ENCODE measurements around the gene TMEM201. TPM values are rescaled to one million over a fixed set of nuclear protein-coding genes. Genes with fewer than 3 reads are reported as not detected.

Gene TMEM201
- total RNA-seq, 1 donor from 2014 or later, result 9.9 TPM

- Histone ChIP-seq H3K27me3 (ENCODE audit: control insufficient read depth, insufficient read depth, low read length) (no peaks in the 10 kb centered on the region), H3K36me3 (ENCODE audit: control insufficient read depth, insufficient read depth, low read length) (no peaks in the 10 kb centered on the region), H3K4me3 (ENCODE audit: low read depth, low read length) (no peak overlapping the region)
- TF ChIP-seq CTCF (IDR thresholded peaks at IDR 0.05; ENCODE audit: insufficient read depth, low read length, poor library complexity, severe bottlenecking), result no peak
- DNase-seq (ENCODE audit: low read depth), result no peak
Measured at GRCh38 chr1:9634582-9634981, 45.9 kb downstream of the TMEM201 start.

GRCh38 chr1:9639227-9639626 lies 50.5 kb downstream of the TMEM201 start:
- Histone ChIP-seq H3K36me3 (ENCODE audit: control insufficient read depth, insufficient read depth, low read length) (no peaks in the 10 kb centered on the region), H3K27me3 (ENCODE audit: control insufficient read depth, insufficient read depth, low read length) (no peaks in the 10 kb centered on the region), H3K4me3 (ENCODE audit: low read depth, low read length) (no peak overlapping the region)
- TF ChIP-seq CTCF (IDR thresholded peaks at IDR 0.05; ENCODE audit: insufficient read depth, low read length, poor library complexity, severe bottlenecking), result no peak
- no peak for DNase-seq (ENCODE audit: low read depth)

- H3K27me3 ChIP-seq (ENCODE audit: control insufficient read depth, insufficient read depth, low read length), result no peaks in the 10 kb centered on the region
- no peak overlapping the region for H3K4me3 ChIP-seq (ENCODE audit: low read depth, low read length)
- no peak for DNase-seq (ENCODE audit: low read depth)
- H3K36me3 ChIP-seq (ENCODE audit: control insufficient read depth, insufficient read depth, low read length), result no peaks in the 10 kb centered on the region
- TF ChIP-seq CTCF (IDR thresholded peaks at IDR 0.05; ENCODE audit: insufficient read depth, low read length, poor library complexity, severe bottlenecking), result no peak
Measured at GRCh38 chr1:9643351-9644256, 54.9 kb downstream of the TMEM201 start.

- H3K36me3 ChIP-seq (ENCODE audit: control insufficient read depth, insufficient read depth, low read length), result no peaks in the 10 kb centered on the region
- H3K4me3 ChIP-seq (ENCODE audit: low read depth, low read length), result no peak overlapping the region
- no peak for DNase-seq (ENCODE audit: low read depth)
- TF ChIP-seq CTCF (IDR thresholded peaks at IDR 0.05; ENCODE audit: insufficient read depth, low read length, poor library complexity, severe bottlenecking), result no peak
- H3K27me3 ChIP-seq (ENCODE audit: control insufficient read depth, insufficient read depth, low read length), result no peaks in the 10 kb centered on the region
Measured at GRCh38 chr1:9646037-9646436, 57.3 kb downstream of the TMEM201 start.

- Histone ChIP-seq H3K4me3 (ENCODE audit: low read depth, low read length) (no peak overlapping the region), H3K27me3 (ENCODE audit: control insufficient read depth, insufficient read depth, low read length) (no peaks in the 10 kb centered on the region), H3K36me3 (ENCODE audit: control insufficient read depth, insufficient read depth, low read length) (no peaks in the 10 kb centered on the region)
- no peak for TF ChIP-seq CTCF (IDR thresholded peaks at IDR 0.05; ENCODE audit: insufficient read depth, low read length, poor library complexity, severe bottlenecking)
- DNase-seq (ENCODE audit: low read depth), result no peak
Measured at GRCh38 chr1:9648171-9648570, 59.5 kb downstream of the TMEM201 start.

GRCh38 chr1:9649769-9650168 lies 61.1 kb downstream of the TMEM201 start:
- no peak for TF ChIP-seq CTCF (IDR thresholded peaks at IDR 0.05; ENCODE audit: insufficient read depth, low read length, poor library complexity, severe bottlenecking)
- Histone ChIP-seq H3K36me3 (ENCODE audit: control insufficient read depth, insufficient read depth, low read length) (no peaks in the 10 kb centered on the region), H3K4me3 (ENCODE audit: low read depth, low read length) (no peak overlapping the region), H3K27me3 (ENCODE audit: control insufficient read depth, insufficient read depth, low read length) (no peaks in the 10 kb centered on the region)
- DNase-seq (ENCODE audit: low read depth), result no peak
